Liver (tissue), 9 donors: ENCODE measurements around the gene HS3ST2. TPM values are rescaled to one million over a fixed set of nuclear protein-coding genes. Genes with fewer than 3 reads are reported as not detected.

Experiments used
- DNase-seq: peaks from one replicate; pipeline ENCODE4 v3.0.0-alpha.2; 2017; ENCODE audit warnings: low spot score
- H3K27ac ChIP-seq, 2 donors: one replicate each; pipeline ENCODE4 v1.7.0; 2013; ENCODE audit warnings: inconsistent platforms in 2 of 2, low read length in 2 of 2, control low read depth in 1 of 2, low read depth in 1 of 2, mild to moderate bottlenecking in 1 of 2
- H3K27me3 ChIP-seq, 4 donors: one replicate each; pipeline versions ENCODE4 v1.6.1 to v1.7.0; 2013; ENCODE audit warnings: low read length in 3 of 4, inconsistent platforms in 1 of 4, mild to moderate bottlenecking in 1 of 4, moderate library complexity in 1 of 4; ENCODE audit not compliant: control insufficient read depth in 4 of 4, insufficient read depth in 4 of 4
- H3K36me3 ChIP-seq, 4 donors: one replicate each; pipeline versions ENCODE4 v1.6.1 to v1.7.0; 2013; ENCODE audit warnings: low read length in 3 of 4, mild to moderate bottlenecking in 3 of 4, low read depth in 1 of 4, moderate library complexity in 1 of 4; ENCODE audit not compliant: control insufficient read depth in 4 of 4, insufficient read depth in 3 of 4
- H3K4me1 ChIP-seq, 4 donors: one replicate each; pipeline versions ENCODE4 v1.6.1 to v1.7.0; 2013; ENCODE audit warnings: low read length in 3 of 4, mild to moderate bottlenecking in 3 of 4, moderate library complexity in 1 of 4; ENCODE audit not compliant: control insufficient read depth in 4 of 4, insufficient read depth in 4 of 4
- H3K4me3 ChIP-seq, 3 donors: one replicate each; pipeline versions ENCODE4 v1.6.1 to v1.7.0; 2013; ENCODE audit warnings: low read length in 3 of 3, control low read depth in 1 of 3, low read depth in 1 of 3, mild to moderate bottlenecking in 1 of 3
- H3K9ac ChIP-seq, 2 donors: one replicate each; pipeline ENCODE4 v1.7.0; 2013; ENCODE audit warnings: low read length in 2 of 2, mild to moderate bottlenecking in 2 of 2, moderate library complexity in 2 of 2, control low read depth in 1 of 2, low read depth in 1 of 2
- H3K9me3 ChIP-seq, 4 donors: one replicate each; pipeline versions ENCODE4 v1.6.1 to v1.7.0; 2013; ENCODE audit warnings: low read length in 3 of 4; ENCODE audit not compliant: control insufficient read depth in 4 of 4
- EGR1 ChIP-seq, 2 donors: IDR thresholded peaks; 2 replicates each; pipeline ENCODE4 v1.6.1; 2016 to 2018; ENCODE audit warnings: antibody characterized with exemption in 2 of 2, low read depth in 2 of 2
- FOXA1 ChIP-seq: IDR thresholded peaks from 2 replicates; pipeline ENCODE4 v1.6.1; 2016; ENCODE audit warnings: antibody characterized with exemption
- FOXA2 ChIP-seq: IDR thresholded peaks from 2 replicates; pipeline ENCODE4 v1.6.1; 2016; ENCODE audit warnings: antibody characterized with exemption
- GABPA ChIP-seq, 2 donors: IDR thresholded peaks in 1 of 2; conservative IDR thresholded peaks in 1 of 2; 2 replicates each; pipeline ENCODE4 v1.6.1; 2016; ENCODE audit warnings: antibody characterized with exemption in 2 of 2, mild to moderate bottlenecking in 1 of 2, moderate library complexity in 1 of 2
- HNF4A ChIP-seq, 2 donors: conservative IDR thresholded peaks; 2 replicates each; pipeline ENCODE4 v1.6.1; 2016; ENCODE audit warnings: antibody characterized with exemption in 2 of 2, mild to moderate bottlenecking in 2 of 2
- HNF4G ChIP-seq: IDR thresholded peaks from 2 replicates; pipeline ENCODE4 v1.6.1; 2016; ENCODE audit warnings: antibody characterized with exemption
- JUND ChIP-seq, 2 donors: IDR thresholded peaks; 2 replicates each; pipeline ENCODE4 v1.6.1; 2016; ENCODE audit warnings: antibody characterized with exemption in 2 of 2
- MAX ChIP-seq: IDR thresholded peaks from 2 replicates; pipeline ENCODE4 v1.6.1; 2016; ENCODE audit warnings: antibody characterized with exemption
- NR2F2 ChIP-seq: IDR thresholded peaks from 2 replicates; pipeline ENCODE4 v1.6.1; 2016; ENCODE audit warnings: antibody characterized with exemption
- RAD21 ChIP-seq, 2 donors: IDR thresholded peaks; 2 replicates each; pipeline ENCODE4 v1.6.1; 2016; ENCODE audit warnings: antibody characterized with exemption in 2 of 2, mild to moderate bottlenecking in 2 of 2
- REST ChIP-seq: IDR thresholded peaks from 2 replicates; pipeline ENCODE4 v1.6.1; 2016; ENCODE audit warnings: antibody characterized with exemption, mild to moderate bottlenecking
- RXRA ChIP-seq, 2 donors: IDR thresholded peaks; 2 replicates each; pipeline ENCODE4 v1.6.1; 2017 to 2018; ENCODE audit warnings: antibody characterized with exemption in 2 of 2, mild to moderate bottlenecking in 1 of 2
- YY1 ChIP-seq: IDR thresholded peaks from 2 replicates; pipeline ENCODE4 v1.6.1; 2016; ENCODE audit warnings: antibody characterized with exemption, mild to moderate bottlenecking
- WGBS: extraction: QIAGEN DNeasy Blood & Tissue Kit; methylation state at CpG from one replicate; pipeline ENCODE4 v1.1.7; 2013; 5-methylcytosine and 5-hydroxymethylcytosine counted together
- polyA plus RNA-seq, 2 donors: library from polyadenylated mRNA; stranded (reverse) in 1 of 2; unstranded in 1 of 2; fragments of 200-250 nt in 1 of 2; fragments of >200 nt in 1 of 2; fragmentation: Nextera tagmentation in 1 of 2; extraction: Ambion mirVana in 1 of 2; gene quantifications; one replicate each; pipeline versions ENCODE4 v1.2.1 to v1.2.3, GENCODE V29; 2013 to 2015
- total RNA-seq, 2 donors: library from RNA; depleted of rRNA; stranded (reverse); fragments of >200 nt; gene quantifications; one replicate each; pipeline ENCODE4 v1.2.3, GENCODE V29; 2014
- TF ChIP-seq, protein P1 (sequence below): fragments of 150-350 bp; IDR thresholded peaks from 2 replicates; pipeline ENCODE4 v1.5.1; 2017; ENCODE audit warnings: improper control_type of control experiment, low read depth, low read length; ENCODE audit not compliant: missing input control
- TF ChIP-seq, protein P2 (sequence below): IDR thresholded peaks from 2 replicates; pipeline ENCODE4 v1.6.1; 2016; ENCODE audit warnings: antibody characterized with exemption
- TF ChIP-seq, protein P3 (sequence below): IDR thresholded peaks from 2 replicates; pipeline ENCODE4 v1.6.1; 2016; ENCODE audit warnings: antibody characterized with exemption
- donor health status: healthy.
- donor health status: healthy.
- donor health status: healthy.
- donor health status: healthy.
- donor health status: healthy.

The HS3ST2 gene
- total and polyA plus RNA-seq, 4 donors = 0.08 to 0.14 (median 0.09) TPM; not detected in 1

GRCh38 chr16:22847100-22847499 lies 33.1 kb downstream of the HS3ST2 start:
- H3K9me3 ChIP-seq = no peaks in the 10 kb centered on the region
- H3K36me3 ChIP-seq = no peaks in the 10 kb centered on the region
- no peak for DNase-seq
- no peak overlapping the region for H3K27ac ChIP-seq
- no peak overlapping the region for H3K9ac ChIP-seq
- no peak overlapping the region for H3K4me3 ChIP-seq
- peaks cover 0 to 6% (median 3%) of the 10 kb centered on the region in 4 donors for H3K27me3 ChIP-seq
- no peaks in the 10 kb centered on the region for H3K4me1 ChIP-seq
- WGBS = 65% methylated on average over 3 of the region's 3 CpGs
- no peak for TF ChIP-seq NR2F2
- TF ChIP-seq FOXA2 = no peak
- no peak for TF ChIP-seq GABPA (IDR thresholded peaks at IDR 0.05 in 1 of 2, conservative IDR thresholded peaks at IDR 0.05 in 1 of 2)
- TF ChIP-seq, protein P1, sequence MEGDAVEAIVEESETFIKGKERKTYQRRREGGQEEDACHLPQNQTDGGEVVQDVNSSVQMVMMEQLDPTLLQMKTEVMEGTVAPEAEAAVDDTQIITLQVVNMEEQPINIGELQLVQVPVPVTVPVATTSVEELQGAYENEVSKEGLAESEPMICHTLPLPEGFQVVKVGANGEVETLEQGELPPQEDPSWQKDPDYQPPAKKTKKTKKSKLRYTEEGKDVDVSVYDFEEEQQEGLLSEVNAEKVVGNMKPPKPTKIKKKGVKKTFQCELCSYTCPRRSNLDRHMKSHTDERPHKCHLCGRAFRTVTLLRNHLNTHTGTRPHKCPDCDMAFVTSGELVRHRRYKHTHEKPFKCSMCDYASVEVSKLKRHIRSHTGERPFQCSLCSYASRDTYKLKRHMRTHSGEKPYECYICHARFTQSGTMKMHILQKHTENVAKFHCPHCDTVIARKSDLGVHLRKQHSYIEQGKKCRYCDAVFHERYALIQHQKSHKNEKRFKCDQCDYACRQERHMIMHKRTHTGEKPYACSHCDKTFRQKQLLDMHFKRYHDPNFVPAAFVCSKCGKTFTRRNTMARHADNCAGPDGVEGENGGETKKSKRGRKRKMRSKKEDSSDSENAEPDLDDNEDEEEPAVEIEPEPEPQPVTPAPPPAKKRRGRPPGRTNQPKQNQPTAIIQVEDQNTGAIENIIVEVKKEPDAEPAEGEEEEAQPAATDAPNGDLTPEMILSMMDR = no peak
- no peak for TF ChIP-seq REST
- TF ChIP-seq RAD21 (IDR thresholded peaks at IDR 0.05) = no peak
- no peak for TF ChIP-seq EGR1 (IDR thresholded peaks at IDR 0.05; ENCODE audit: low read depth in 2 of 2)
- TF ChIP-seq RXRA (IDR thresholded peaks at IDR 0.05) = no peak
- TF ChIP-seq, protein P2, sequence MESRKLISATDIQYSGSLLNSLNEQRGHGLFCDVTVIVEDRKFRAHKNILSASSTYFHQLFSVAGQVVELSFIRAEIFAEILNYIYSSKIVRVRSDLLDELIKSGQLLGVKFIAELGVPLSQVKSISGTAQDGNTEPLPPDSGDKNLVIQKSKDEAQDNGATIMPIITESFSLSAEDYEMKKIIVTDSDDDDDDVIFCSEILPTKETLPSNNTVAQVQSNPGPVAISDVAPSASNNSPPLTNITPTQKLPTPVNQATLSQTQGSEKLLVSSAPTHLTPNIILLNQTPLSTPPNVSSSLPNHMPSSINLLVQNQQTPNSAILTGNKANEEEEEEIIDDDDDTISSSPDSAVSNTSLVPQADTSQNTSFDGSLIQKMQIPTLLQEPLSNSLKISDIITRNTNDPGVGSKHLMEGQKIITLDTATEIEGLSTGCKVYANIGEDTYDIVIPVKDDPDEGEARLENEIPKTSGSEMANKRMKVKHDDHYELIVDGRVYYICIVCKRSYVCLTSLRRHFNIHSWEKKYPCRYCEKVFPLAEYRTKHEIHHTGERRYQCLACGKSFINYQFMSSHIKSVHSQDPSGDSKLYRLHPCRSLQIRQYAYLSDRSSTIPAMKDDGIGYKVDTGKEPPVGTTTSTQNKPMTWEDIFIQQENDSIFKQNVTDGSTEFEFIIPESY = no peak
- no peak for TF ChIP-seq YY1
- TF ChIP-seq HNF4G = no peak

DNA sequence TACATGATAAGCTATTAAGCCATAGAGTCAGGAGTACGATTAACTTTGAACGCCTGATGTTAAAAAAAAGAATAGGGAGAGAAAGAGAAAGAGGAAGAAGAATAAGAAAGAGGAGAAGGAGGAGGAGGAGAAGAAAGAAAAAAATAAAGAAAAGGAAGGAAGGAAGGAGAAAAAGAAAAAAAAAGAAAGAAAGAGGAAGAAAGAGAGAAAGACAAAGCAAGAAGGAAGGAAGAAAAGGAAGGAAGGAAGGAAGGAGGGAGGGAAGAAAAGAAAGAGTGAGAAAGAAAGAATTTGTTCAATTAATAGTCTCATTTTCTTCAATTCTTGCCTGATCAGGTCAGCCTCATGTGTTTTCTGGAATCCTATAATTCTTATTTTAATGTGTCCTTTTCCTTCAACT lies 33.7 kb downstream of the HS3ST2 start:
- H3K9me3 ChIP-seq = no peaks in the 10 kb centered on the region
- DNase-seq = no peak
- no peaks in the 10 kb centered on the region for H3K36me3 ChIP-seq
- 83% methylated on average over 2 of the region's 2 CpGs for WGBS
- H3K27me3 ChIP-seq = peaks cover 0 to 6% (median 3%) of the 10 kb centered on the region in 4 donors
- no peaks in the 10 kb centered on the region for H3K4me1 ChIP-seq
- H3K4me3 ChIP-seq = no peak overlapping the region
- no peak overlapping the region for H3K27ac ChIP-seq
- H3K9ac ChIP-seq = no peak overlapping the region
- TF ChIP-seq, protein P3, sequence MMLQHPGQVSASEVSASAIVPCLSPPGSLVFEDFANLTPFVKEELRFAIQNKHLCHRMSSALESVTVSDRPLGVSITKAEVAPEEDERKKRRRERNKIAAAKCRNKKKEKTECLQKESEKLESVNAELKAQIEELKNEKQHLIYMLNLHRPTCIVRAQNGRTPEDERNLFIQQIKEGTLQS = no peak
- TF ChIP-seq, protein P2 = no peak
- TF ChIP-seq, protein P1 = no peak
- TF ChIP-seq EGR1 (IDR thresholded peaks at IDR 0.05; ENCODE audit: low read depth in 2 of 2) = no peak
- TF ChIP-seq HNF4G = no peak
- no peak for TF ChIP-seq NR2F2
- TF ChIP-seq JUND (IDR thresholded peaks at IDR 0.05) = no peak
- no peak for TF ChIP-seq MAX
- TF ChIP-seq RXRA (IDR thresholded peaks at IDR 0.05) = no peak
- no peak for TF ChIP-seq GABPA (IDR thresholded peaks at IDR 0.05 in 1 of 2, conservative IDR thresholded peaks at IDR 0.05 in 1 of 2)
- no peak for TF ChIP-seq RAD21 (IDR thresholded peaks at IDR 0.05)
- no peak for TF ChIP-seq FOXA1
- TF ChIP-seq HNF4A (conservative IDR thresholded peaks at IDR 0.05) = no peak
- TF ChIP-seq FOXA2 = no peak
